Measurements from ENCODE around the gene CCSER2.

CCSER2 gene

GRCh38 chr10:84538036-84538435 is 209.6 kb downstream of the CCSER2 start:
- Histone ChIP-seq H4K91ac (ENCODE audit: low read length) (no peak overlapping the region), H3K4me2 (ENCODE audit: low read length, poor library complexity, severe bottlenecking) (no peak overlapping the region), H3K18ac (ENCODE audit: low read depth in 1 of 2, low read length in 2 of 2) (no peak overlapping the region), H3K36me3 (ENCODE audit: control insufficient read depth in 1 of 2, insufficient read depth in 2 of 2, low read depth in 1 of 2, low read length in 2 of 2) (no peaks in the 10 kb centered on the region), H2AK5ac (ENCODE audit: low read length, severe bottlenecking) (peak overlapping the region; percentile 40), H3K14ac (ENCODE audit: low read length in 2 of 2) (no peak overlapping the region), H2AFZ (ENCODE audit: low read depth, low read length) (no peak overlapping the region), H3K27me3 (ENCODE audit: control insufficient read depth in 1 of 2, insufficient read depth in 1 of 2, low read length in 2 of 2) (no peaks in the 10 kb centered on the region), H2BK5ac (ENCODE audit: low read depth, low read length, poor library complexity, severe bottlenecking) (no peak overlapping the region), H4K8ac (ENCODE audit: low read length) (no peak overlapping the region), H3K27ac (ENCODE audit: low read length, poor library complexity, severe bottlenecking) (no peak overlapping the region), H3K4me1 (ENCODE audit: control insufficient read depth, insufficient read depth, low read depth, low read length) (peaks cover 17% of the 10 kb centered on the region), H2BK120ac (ENCODE audit: low read depth, low read length) (no peak overlapping the region), H3K79me1 (replicated peaks; ENCODE audit: low read length, poor library complexity, severe bottlenecking) (no peaks in the 10 kb centered on the region), H2BK12ac (ENCODE audit: low read length in 2 of 2) (no peak overlapping the region), H3K9ac (ENCODE audit: low read length) (no peak overlapping the region), H3K9me3 (ENCODE audit: control insufficient read depth, low read length) (no peaks in the 10 kb centered on the region), H3K23ac (ENCODE audit: low read length in 2 of 2) (no peak overlapping the region), H2BK15ac (ENCODE audit: low read depth, poor library complexity, severe bottlenecking) (no peak overlapping the region), H3K4ac (ENCODE audit: low read depth in 1 of 2, low read length in 2 of 2) (no peak overlapping the region), H3K4me3 (ENCODE audit: insufficient read depth in 1 of 2, low read depth in 1 of 2, low read length in 2 of 2) (no peak overlapping the region)
- DNase-seq = no peak
- 85% methylated on average over 4 of the region's 4 CpGs for WGBS

DNA sequence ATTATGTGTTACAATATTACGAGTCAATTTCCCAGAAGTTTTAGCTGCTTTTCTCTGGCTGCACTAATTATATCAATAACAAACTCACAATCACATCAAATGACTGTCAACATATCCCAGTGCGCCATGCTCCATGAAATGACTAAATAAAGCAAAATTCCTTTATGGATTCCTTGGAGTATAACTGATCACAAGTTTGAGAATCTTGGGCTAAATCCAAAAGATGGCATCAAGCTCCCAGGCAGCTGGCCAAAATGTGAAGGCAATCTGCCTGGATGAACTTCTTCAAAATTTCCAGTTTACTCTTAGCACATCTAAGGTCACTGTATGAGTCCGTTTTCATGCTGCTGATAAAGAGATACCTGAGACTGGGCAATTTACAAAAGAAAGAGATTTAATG is 210.8 kb downstream of the CCSER2 start:
- no peaks in the 10 kb centered on the region for H3K36me3 ChIP-seq (ENCODE audit: control insufficient read depth in 1 of 2, insufficient read depth in 2 of 2, low read depth in 1 of 2, low read length in 2 of 2)
- no peak overlapping the region for H2BK5ac ChIP-seq (ENCODE audit: low read depth, low read length, poor library complexity, severe bottlenecking)
- no peak overlapping the region for H3K18ac ChIP-seq (ENCODE audit: low read depth in 1 of 2, low read length in 2 of 2)
- no peak overlapping the region for H3K4me2 ChIP-seq (ENCODE audit: low read length, poor library complexity, severe bottlenecking)
- peaks cover 17% of the 10 kb centered on the region for H3K4me1 ChIP-seq (ENCODE audit: control insufficient read depth, insufficient read depth, low read depth, low read length)
- WGBS = 83% methylated on average over 3 of the region's 3 CpGs
- no peak overlapping the region for H4K91ac ChIP-seq (ENCODE audit: low read length)
- peak overlapping the region; percentile 90 for H3K9ac ChIP-seq (ENCODE audit: low read length)
- H3K4me3 ChIP-seq (ENCODE audit: insufficient read depth in 1 of 2, low read depth in 1 of 2, low read length in 2 of 2) = no peak overlapping the region
- no peak overlapping the region for H2BK15ac ChIP-seq (ENCODE audit: low read depth, poor library complexity, severe bottlenecking)
- H3K27ac ChIP-seq (ENCODE audit: low read length, poor library complexity, severe bottlenecking) = peak overlapping the region; percentile 69
- H2BK120ac ChIP-seq (ENCODE audit: low read depth, low read length) = no peak overlapping the region
- H2AK5ac ChIP-seq (ENCODE audit: low read length, severe bottlenecking) = no peak overlapping the region
- H3K27me3 ChIP-seq (ENCODE audit: control insufficient read depth in 1 of 2, insufficient read depth in 1 of 2, low read length in 2 of 2) = no peaks in the 10 kb centered on the region
- no peak overlapping the region for H2BK12ac ChIP-seq (ENCODE audit: low read length in 2 of 2)
- DNase-seq = no peak
- H2AFZ ChIP-seq (ENCODE audit: low read depth, low read length) = no peak overlapping the region
- H4K8ac ChIP-seq (ENCODE audit: low read length) = no peak overlapping the region
- H3K4ac ChIP-seq (ENCODE audit: low read depth in 1 of 2, low read length in 2 of 2) = no peak overlapping the region
- no peaks in the 10 kb centered on the region for H3K79me1 ChIP-seq (replicated peaks; ENCODE audit: low read length, poor library complexity, severe bottlenecking)
- H3K9me3 ChIP-seq (ENCODE audit: control insufficient read depth, low read length) = no peaks in the 10 kb centered on the region
- H3K14ac ChIP-seq (ENCODE audit: low read length in 2 of 2) = no peak overlapping the region
- no peak overlapping the region for H3K23ac ChIP-seq (ENCODE audit: low read length in 2 of 2)

DNA sequence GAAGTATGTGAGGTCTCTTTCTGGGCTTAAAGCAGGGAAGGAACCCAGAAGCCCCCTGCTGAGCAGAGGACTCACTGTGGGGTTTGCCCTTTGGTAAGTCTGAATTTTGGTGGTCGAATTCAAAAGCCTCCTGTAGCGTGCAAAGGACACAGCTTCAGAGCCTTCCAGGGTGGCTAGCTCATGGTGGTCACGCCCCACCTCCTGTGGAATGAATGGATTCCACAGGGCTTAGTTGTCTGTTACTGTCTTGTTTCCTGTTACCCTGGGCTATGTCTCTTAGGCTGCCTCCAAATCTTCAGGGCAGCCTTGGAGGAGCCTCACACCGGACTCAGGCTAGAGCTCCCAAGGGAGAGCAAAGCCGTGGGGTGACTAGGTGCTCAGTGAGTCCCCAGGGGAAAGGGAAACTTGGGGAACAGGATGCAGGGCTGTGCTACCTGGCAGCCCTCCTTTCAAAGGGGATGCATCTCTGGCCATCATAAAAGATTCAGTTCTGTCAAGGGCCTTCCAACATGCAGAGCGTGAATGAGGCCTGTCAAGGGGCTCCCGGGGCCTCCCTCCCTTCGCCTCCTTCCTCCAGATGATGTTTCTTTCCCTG is 211.7 kb downstream of the CCSER2 start:
- Histone ChIP-seq H4K91ac (ENCODE audit: low read length) (no peak overlapping the region), H3K4ac (ENCODE audit: low read depth in 1 of 2, low read length in 2 of 2) (no peak overlapping the region), H3K9ac (ENCODE audit: low read length) (peak overlapping the region; percentile 90), H3K4me2 (ENCODE audit: low read length, poor library complexity, severe bottlenecking) (peak overlapping the region; percentile 89), H2BK15ac (ENCODE audit: low read depth, poor library complexity, severe bottlenecking) (no peak overlapping the region), H3K27ac (ENCODE audit: low read length, poor library complexity, severe bottlenecking) (peak overlapping the region; percentile 90), H3K14ac (ENCODE audit: low read length in 2 of 2) (no peak overlapping the region), H3K9me3 (ENCODE audit: control insufficient read depth, low read length) (no peaks in the 10 kb centered on the region), H2BK120ac (ENCODE audit: low read depth, low read length) (no peak overlapping the region), H3K36me3 (ENCODE audit: control insufficient read depth in 1 of 2, insufficient read depth in 2 of 2, low read depth in 1 of 2, low read length in 2 of 2) (no peaks in the 10 kb centered on the region), H2BK5ac (ENCODE audit: low read depth, low read length, poor library complexity, severe bottlenecking) (no peak overlapping the region), H3K27me3 (ENCODE audit: control insufficient read depth in 1 of 2, insufficient read depth in 1 of 2, low read length in 2 of 2) (no peaks in the 10 kb centered on the region), H3K4me3 (ENCODE audit: insufficient read depth in 1 of 2, low read depth in 1 of 2, low read length in 2 of 2) (peak overlapping the region; percentile 14 to 75), H3K18ac (ENCODE audit: low read depth in 1 of 2, low read length in 2 of 2) (no peak overlapping the region), H3K23ac (ENCODE audit: low read length in 2 of 2) (peak overlapping the region in 1 of 2 experiments; percentile 37), H2BK12ac (ENCODE audit: low read length in 2 of 2) (no peak overlapping the region), H4K8ac (ENCODE audit: low read length) (peak overlapping the region; percentile 10), H3K4me1 (ENCODE audit: control insufficient read depth, insufficient read depth, low read depth, low read length) (peaks cover 16% of the 10 kb centered on the region), H3K79me1 (replicated peaks; ENCODE audit: low read length, poor library complexity, severe bottlenecking) (no peaks in the 10 kb centered on the region), H2AFZ (ENCODE audit: low read depth, low read length) (no peak overlapping the region), H2AK5ac (ENCODE audit: low read length, severe bottlenecking) (peak overlapping the region; percentile 74)
- WGBS = 8% methylated on average over 8 of the region's 8 CpGs
- DNase-seq = peak; percentile 82

GRCh38 chr10:84540617-84541288 is 212.4 kb downstream of the CCSER2 start:
- Histone ChIP-seq H4K8ac (ENCODE audit: low read length) (peak overlapping the region; percentile 53), H3K14ac (ENCODE audit: low read length in 2 of 2) (no peak overlapping the region), H3K23ac (ENCODE audit: low read length in 2 of 2) (peak overlapping the region in 1 of 2 experiments; percentile 37), H2BK12ac (ENCODE audit: low read length in 2 of 2) (peak overlapping the region in 1 of 2 experiments; percentile 38), H2BK15ac (ENCODE audit: low read depth, poor library complexity, severe bottlenecking) (no peak overlapping the region), H3K36me3 (ENCODE audit: control insufficient read depth in 1 of 2, insufficient read depth in 2 of 2, low read depth in 1 of 2, low read length in 2 of 2) (no peaks in the 10 kb centered on the region), H3K79me1 (replicated peaks; ENCODE audit: low read length, poor library complexity, severe bottlenecking) (no peaks in the 10 kb centered on the region), H2AK5ac (ENCODE audit: low read length, severe bottlenecking) (no peak overlapping the region), H3K4me3 (ENCODE audit: insufficient read depth in 1 of 2, low read depth in 1 of 2, low read length in 2 of 2) (peak overlapping the region; percentile 42 to 75), H3K4ac (ENCODE audit: low read depth in 1 of 2, low read length in 2 of 2) (no peak overlapping the region), H2BK5ac (ENCODE audit: low read depth, low read length, poor library complexity, severe bottlenecking) (no peak overlapping the region), H3K18ac (ENCODE audit: low read depth in 1 of 2, low read length in 2 of 2) (peak overlapping the region in 1 of 2 experiments; percentile 12), H3K9me3 (ENCODE audit: control insufficient read depth, low read length) (no peaks in the 10 kb centered on the region), H3K4me2 (ENCODE audit: low read length, poor library complexity, severe bottlenecking) (peak overlapping the region; percentile 89), H3K27ac (ENCODE audit: low read length, poor library complexity, severe bottlenecking) (peak overlapping the region; percentile 90), H3K9ac (ENCODE audit: low read length) (peak overlapping the region; percentile 90), H4K91ac (ENCODE audit: low read length) (no peak overlapping the region), H2AFZ (ENCODE audit: low read depth, low read length) (peak overlapping the region; percentile 29), H3K27me3 (ENCODE audit: control insufficient read depth in 1 of 2, insufficient read depth in 1 of 2, low read length in 2 of 2) (no peaks in the 10 kb centered on the region), H2BK120ac (ENCODE audit: low read depth, low read length) (no peak overlapping the region), H3K4me1 (ENCODE audit: control insufficient read depth, insufficient read depth, low read depth, low read length) (peaks cover 16% of the 10 kb centered on the region)
- peak; percentile 71 for DNase-seq
- 5% methylated on average over 51 of the region's 51 CpGs for WGBS
